WTC11 (cell line): ENCODE results near the gene JAGN1. TPM values are rescaled to one million over a fixed set of nuclear protein-coding genes. Genes with fewer than 3 reads are reported as not detected.

Source experiments
- ATAC-seq: fragments of 200-7000 bp; cut with Tn5 transposase; 2 replicates; pipeline ENCODE4 v1.10.0; 2021; ENCODE audit warnings: mild to moderate bottlenecking, moderate library complexity
- CTCF ChIA-PET: fragments of 300-600 bp; sonication (Branson Sonifier 250); formaldehyde crosslinking; loops from one replicate; lab custom pipeline; 2021; ENCODE audit warnings: antibody characterized with exemption; lab: Charles Lee
- POLR2A ChIA-PET: fragments of 350-600 bp; sonication (Branson Sonifier 250); formaldehyde crosslinking; loops from one replicate; lab custom pipeline; 2021; ENCODE audit warnings: antibody characterized with exemption; lab: Charles Lee
- DNase-seq: peaks from one replicate; pipeline ENCODE4 v3.0.0; 2021; ENCODE audit warnings: low spot score
- H3K27ac Mint-ChIP-seq: 2 replicates; pipeline ENCODE4 v1.8.0; 2021; ENCODE audit warnings: mixed read lengths
- H3K27me3 Mint-ChIP-seq: 2 replicates; pipeline ENCODE4 v1.8.0; 2021; ENCODE audit warnings: low read depth, mild to moderate bottlenecking, moderate library complexity, mixed read lengths
- H3K36me3 Mint-ChIP-seq: 2 replicates; pipeline ENCODE4 v1.8.0; 2021; ENCODE audit warnings: mixed read lengths
- H3K4me1 Mint-ChIP-seq: 2 replicates; pipeline ENCODE4 v1.8.0; 2022; ENCODE audit warnings: mixed read lengths
- H3K4me3 Mint-ChIP-seq: 2 replicates; pipeline ENCODE4 v1.8.0; 2021; ENCODE audit warnings: mild to moderate bottlenecking, moderate library complexity, mixed read lengths
- H3K9me3 Mint-ChIP-seq: 2 replicates; pipeline ENCODE4 v1.8.0; 2021; ENCODE audit warnings: mixed read lengths
- ATF3 ChIP-seq: sonication (generic); formaldehyde crosslinking; conservative IDR thresholded peaks from 2 replicates; pipeline ENCODE4 v1.8.1; 2022; ENCODE audit warnings: mild to moderate bottlenecking, missing genetic modification reagents
- CREM ChIP-seq: sonication (generic); formaldehyde crosslinking; IDR thresholded peaks from 2 replicates; pipeline ENCODE4 v1.8.1; 2022; ENCODE audit warnings: mild to moderate bottlenecking, missing genetic modification reagents, moderate library complexity
- E2F1 ChIP-seq: sonication (generic); formaldehyde crosslinking; IDR thresholded peaks from 2 replicates; pipeline ENCODE4 v1.8.0; 2022; ENCODE audit warnings: mild to moderate bottlenecking, missing genetic modification reagents
- ELF4 ChIP-seq: sonication (generic); formaldehyde crosslinking; IDR thresholded peaks from 2 replicates; pipeline ENCODE4 v1.8.1; 2022; ENCODE audit warnings: low read depth, mild to moderate bottlenecking, moderate library complexity, missing genetic modification reagents
- ERG ChIP-seq: fragments of 250-450 bp; sonication (Bioruptor Pico); IDR thresholded peaks from 2 replicates; pipeline ENCODE4 v1.8.0; 2021; ENCODE audit warnings: mild to moderate bottlenecking
- GABPB1 ChIP-seq: sonication (generic); formaldehyde crosslinking; IDR thresholded peaks from 2 replicates; pipeline ENCODE4 v1.8.1; 2023; ENCODE audit warnings: mild to moderate bottlenecking, missing genetic modification reagents
- GTF2I ChIP-seq: fragments of 250-450 bp; sonication (Bioruptor Pico); conservative IDR thresholded peaks from 2 replicates; pipeline ENCODE4 v1.4.0; 2021; ENCODE audit warnings: mild to moderate bottlenecking
- MXD4 ChIP-seq: fragments of 250-450 bp; sonication (Bioruptor Pico); IDR thresholded peaks from 2 replicates; pipeline ENCODE4 v1.8.0; 2021; ENCODE audit warnings: mild to moderate bottlenecking, moderate library complexity, borderline replicate concordance
- NR2C2 ChIP-seq: sonication (generic); formaldehyde crosslinking; IDR thresholded peaks from 2 replicates; pipeline ENCODE4 v1.8.0; 2022; ENCODE audit warnings: mild to moderate bottlenecking, missing genetic modification reagents
- OVOL2 ChIP-seq: fragments of 250-450 bp; sonication (Bioruptor Pico); IDR thresholded peaks from 2 replicates; pipeline ENCODE4 v1.9.0; 2021; ENCODE audit warnings: mild to moderate bottlenecking, borderline replicate concordance
- SMAD3 ChIP-seq: sonication (generic); formaldehyde crosslinking; IDR thresholded peaks from 2 replicates; pipeline ENCODE4 v1.8.0; 2022; ENCODE audit warnings: missing genetic modification reagents, mild to moderate bottlenecking, borderline replicate concordance
- TCF7 ChIP-seq: sonication (generic); formaldehyde crosslinking; IDR thresholded peaks from 2 replicates; pipeline ENCODE4 v1.8.0; 2022; ENCODE audit warnings: mild to moderate bottlenecking, low read depth, missing genetic modification reagents, moderate library complexity
- ZNF317 ChIP-seq: sonication (generic); formaldehyde crosslinking; IDR thresholded peaks from 2 replicates; pipeline ENCODE4 v1.8.1; 2023; ENCODE audit warnings: low read depth, mild to moderate bottlenecking, moderate library complexity, missing genetic modification reagents, borderline replicate concordance
- total RNA-seq: library from RNA; stranded (reverse); gene quantifications from 3 replicates; pipeline ENCODE4 v1.2.3, GENCODE V29; 2021
- TF ChIP-seq, protein P1 (sequence below): sonication (generic); formaldehyde crosslinking; IDR thresholded peaks from 2 replicates; pipeline ENCODE4 v1.8.0; 2023; ENCODE audit warnings: missing genetic modification reagents
- TF ChIP-seq, protein P2 (sequence below): sonication (generic); formaldehyde crosslinking; IDR thresholded peaks from 2 replicates; pipeline ENCODE4 v1.8.0; 2022; ENCODE audit warnings: mild to moderate bottlenecking, missing genetic modification reagents
- TF ChIP-seq, protein P3 (sequence below): sonication (generic); formaldehyde crosslinking; IDR thresholded peaks from 2 replicates; pipeline ENCODE4 v1.8.1; 2023; ENCODE audit warnings: mild to moderate bottlenecking, missing genetic modification reagents

The JAGN1 gene
- total RNA-seq, 1 experiment from 2014 or later: 25.6 TPM

GRCh38 chr3:9903238-9903624 lies 12.8 kb downstream of the JAGN1 start:
- no peak overlapping the region for H3K27ac Mint-ChIP-seq

GRCh38 chr3:9903904-9904303 lies 13.5 kb downstream of the JAGN1 start:
- H3K9me3 Mint-ChIP-seq: no peaks in the 10 kb centered on the region
- TF ChIP-seq, protein P1, sequence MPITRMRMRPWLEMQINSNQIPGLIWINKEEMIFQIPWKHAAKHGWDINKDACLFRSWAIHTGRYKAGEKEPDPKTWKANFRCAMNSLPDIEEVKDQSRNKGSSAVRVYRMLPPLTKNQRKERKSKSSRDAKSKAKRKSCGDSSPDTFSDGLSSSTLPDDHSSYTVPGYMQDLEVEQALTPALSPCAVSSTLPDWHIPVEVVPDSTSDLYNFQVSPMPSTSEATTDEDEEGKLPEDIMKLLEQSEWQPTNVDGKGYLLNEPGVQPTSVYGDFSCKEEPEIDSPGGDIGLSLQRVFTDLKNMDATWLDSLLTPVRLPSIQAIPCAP (CRISPR knock-in tag): no peak
- TF ChIP-seq ATF3 (CRISPR knock-in tag): no peak
- TF ChIP-seq, all 79 proteins: peak for 0
- no peaks in the 10 kb centered on the region for H3K36me3 Mint-ChIP-seq
- H3K4me1 Mint-ChIP-seq: peaks cover 19% of the 10 kb centered on the region
- no peak overlapping the region for H3K4me3 Mint-ChIP-seq
- H3K27me3 Mint-ChIP-seq: no peaks in the 10 kb centered on the region; the same call in 1 of the 2 replicates
- DNase-seq: no peak
- no peak overlapping the region for H3K27ac Mint-ChIP-seq
- no peak for ATAC-seq
- POLR2A ChIA-PET: no interaction called here
- CTCF ChIA-PET: no interaction called here

More at GRCh38 chr3:9903238-9903624, 12.8 kb downstream of the JAGN1 start:
- POLR2A ChIA-PET: interaction anchor here (1.3 to 1.6 kb wide), 2 partner anchors 13 to 30 kb away, joined by 6 read pairs; partner anchors contain the start of gene CRELD1
- ATAC-seq (no peak; the same call in 1 of the 2 replicates), DNase-seq (no peak)
- peak overlapping the region; percentile 40 for H3K4me3 Mint-ChIP-seq
- peaks cover 19% of the 10 kb centered on the region for H3K4me1 Mint-ChIP-seq
- TF ChIP-seq GABPB1 (CRISPR knock-in tag) (no peak), NR2C2 (CRISPR knock-in tag) (no peak), ZNF317 (CRISPR knock-in tag) (no peak), MXD4 (CRISPR knock-in tag) (no peak), TCF7 (CRISPR knock-in tag) (no peak), OVOL2 (no peak), CREM (CRISPR knock-in tag) (no peak), GTF2I (no peak), ERG (CRISPR knock-in tag) (no peak), E2F1 (CRISPR knock-in tag) (no peak)
- TF ChIP-seq, protein P2, sequence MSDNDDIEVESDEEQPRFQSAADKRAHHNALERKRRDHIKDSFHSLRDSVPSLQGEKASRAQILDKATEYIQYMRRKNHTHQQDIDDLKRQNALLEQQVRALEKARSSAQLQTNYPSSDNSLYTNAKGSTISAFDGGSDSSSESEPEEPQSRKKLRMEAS (CRISPR knock-in tag): no peak
- TF ChIP-seq, protein P1 (CRISPR knock-in tag): no peak
- TF ChIP-seq, protein P3, sequence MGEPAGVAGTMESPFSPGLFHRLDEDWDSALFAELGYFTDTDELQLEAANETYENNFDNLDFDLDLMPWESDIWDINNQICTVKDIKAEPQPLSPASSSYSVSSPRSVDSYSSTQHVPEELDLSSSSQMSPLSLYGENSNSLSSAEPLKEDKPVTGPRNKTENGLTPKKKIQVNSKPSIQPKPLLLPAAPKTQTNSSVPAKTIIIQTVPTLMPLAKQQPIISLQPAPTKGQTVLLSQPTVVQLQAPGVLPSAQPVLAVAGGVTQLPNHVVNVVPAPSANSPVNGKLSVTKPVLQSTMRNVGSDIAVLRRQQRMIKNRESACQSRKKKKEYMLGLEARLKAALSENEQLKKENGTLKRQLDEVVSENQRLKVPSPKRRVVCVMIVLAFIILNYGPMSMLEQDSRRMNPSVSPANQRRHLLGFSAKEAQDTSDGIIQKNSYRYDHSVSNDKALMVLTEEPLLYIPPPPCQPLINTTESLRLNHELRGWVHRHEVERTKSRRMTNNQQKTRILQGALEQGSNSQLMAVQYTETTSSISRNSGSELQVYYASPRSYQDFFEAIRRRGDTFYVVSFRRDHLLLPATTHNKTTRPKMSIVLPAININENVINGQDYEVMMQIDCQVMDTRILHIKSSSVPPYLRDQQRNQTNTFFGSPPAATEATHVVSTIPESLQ (CRISPR knock-in tag): no peak
- no peaks in the 10 kb centered on the region for H3K9me3 Mint-ChIP-seq
- CTCF ChIA-PET: interaction anchor here (0.7 to 2.0 kb wide), 7 partner anchors 12 to 121 kb away, joined by 3 to 13 read pairs (median 4); no protein-coding TSS in a partner anchor
- no peaks in the 10 kb centered on the region; the same call in 1 of the 2 replicates for H3K27me3 Mint-ChIP-seq
- H3K36me3 Mint-ChIP-seq: no peaks in the 10 kb centered on the region

GRCh38 chr3:9906480-9906879 lies 16.1 kb downstream of the JAGN1 start:
- Mint-ChIP-seq H3K36me3 (no peaks in the 10 kb centered on the region), H3K4me1 (peaks cover 19% of the 10 kb centered on the region), H3K4me3 (no peak overlapping the region), H3K27ac (no peak overlapping the region), H3K9me3 (no peaks in the 10 kb centered on the region), H3K27me3 (no peaks in the 10 kb centered on the region; the same call in 1 of the 2 replicates)
- DNase-seq: no peak
- TF ChIP-seq SMAD3 (CRISPR knock-in tag) (no peak), ELF4 (no peak)
- ChIA-PET POLR2A (interaction anchor here (0.6 kb wide), 1 partner anchor 758 kb away, joined by 3 read pairs; no protein-coding TSS in a partner anchor), CTCF (no interaction called here)
- ATAC-seq: no peak
